Measurements from ENCODE around the gene SEPTIN5. TPM values are rescaled to one million over a fixed set of nuclear protein-coding genes. Genes with fewer than 3 reads are reported as not detected.

SEPTIN5 gene
- total RNA-seq, 1 experiment from 2014 or later, result 22.4 TPM

DNA sequence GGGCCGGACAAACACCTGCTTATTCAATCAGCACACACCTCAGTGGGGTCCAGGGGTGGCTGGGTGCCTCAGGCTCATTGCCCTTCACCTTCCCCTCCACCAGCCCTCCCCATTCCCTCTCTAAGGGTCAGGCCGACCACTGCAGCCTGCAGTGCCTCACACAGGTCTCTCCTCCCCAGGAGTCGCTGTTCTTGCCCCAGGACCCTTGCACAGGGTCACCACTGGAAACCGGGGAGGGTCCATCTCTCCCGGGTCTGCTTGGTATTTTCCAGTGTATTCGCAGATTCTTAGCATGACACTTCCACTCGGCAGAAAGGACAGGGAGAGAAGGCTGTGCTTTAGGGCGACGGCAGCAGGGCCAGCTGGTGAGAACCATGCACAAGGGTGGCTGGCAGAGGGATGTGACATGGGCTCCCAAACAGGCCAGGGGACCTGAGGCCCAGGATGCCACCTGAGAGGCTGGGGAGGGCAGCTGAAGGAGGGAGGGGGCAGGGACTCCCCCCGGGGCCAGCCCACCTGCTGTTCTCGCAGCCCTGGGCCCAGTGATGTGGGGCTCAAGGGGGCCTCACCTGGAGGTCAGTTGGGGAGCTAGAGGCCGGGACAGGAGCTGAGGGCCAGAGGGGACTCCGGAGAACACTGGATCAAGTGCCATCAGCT is 30.2 kb downstream of the SEPTIN5 start:
- no peak for TF ChIP-seq ZNF423 (CRISPR knock-in tag; IDR thresholded peaks at IDR 0.05)
- TF ChIP-seq, protein P1, sequence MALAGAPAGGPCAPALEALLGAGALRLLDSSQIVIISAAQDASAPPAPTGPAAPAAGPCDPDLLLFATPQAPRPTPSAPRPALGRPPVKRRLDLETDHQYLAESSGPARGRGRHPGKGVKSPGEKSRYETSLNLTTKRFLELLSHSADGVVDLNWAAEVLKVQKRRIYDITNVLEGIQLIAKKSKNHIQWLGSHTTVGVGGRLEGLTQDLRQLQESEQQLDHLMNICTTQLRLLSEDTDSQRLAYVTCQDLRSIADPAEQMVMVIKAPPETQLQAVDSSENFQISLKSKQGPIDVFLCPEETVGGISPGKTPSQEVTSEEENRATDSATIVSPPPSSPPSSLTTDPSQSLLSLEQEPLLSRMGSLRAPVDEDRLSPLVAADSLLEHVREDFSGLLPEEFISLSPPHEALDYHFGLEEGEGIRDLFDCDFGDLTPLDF (CRISPR knock-in tag; IDR thresholded peaks at IDR 0.05), result no peak
- no peak for TF ChIP-seq FOXJ3 (CRISPR knock-in tag; IDR thresholded peaks at IDR 0.05; ENCODE audit: borderline replicate concordance)
- TF ChIP-seq ZSCAN18 (CRISPR knock-in tag; IDR thresholded peaks at IDR 0.05), result no peak
- TF ChIP-seq GABPB1 (CRISPR knock-in tag; IDR thresholded peaks at IDR 0.05), result no peak
- no peak for TF ChIP-seq AR (CRISPR knock-in tag; IDR thresholded peaks at IDR 0.05)
- TF ChIP-seq, protein P2, sequence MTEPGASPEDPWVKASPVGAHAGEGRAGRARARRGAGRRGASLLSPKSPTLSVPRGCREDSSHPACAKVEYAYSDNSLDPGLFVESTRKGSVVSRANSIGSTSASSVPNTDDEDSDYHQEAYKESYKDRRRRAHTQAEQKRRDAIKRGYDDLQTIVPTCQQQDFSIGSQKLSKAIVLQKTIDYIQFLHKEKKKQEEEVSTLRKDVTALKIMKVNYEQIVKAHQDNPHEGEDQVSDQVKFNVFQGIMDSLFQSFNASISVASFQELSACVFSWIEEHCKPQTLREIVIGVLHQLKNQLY (CRISPR knock-in tag; IDR thresholded peaks at IDR 0.05), result no peak
- TF ChIP-seq, protein P3, sequence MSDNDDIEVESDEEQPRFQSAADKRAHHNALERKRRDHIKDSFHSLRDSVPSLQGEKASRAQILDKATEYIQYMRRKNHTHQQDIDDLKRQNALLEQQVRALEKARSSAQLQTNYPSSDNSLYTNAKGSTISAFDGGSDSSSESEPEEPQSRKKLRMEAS (CRISPR knock-in tag; IDR thresholded peaks at IDR 0.05), result no peak
- TF ChIP-seq TEAD4 (CRISPR knock-in tag; IDR thresholded peaks at IDR 0.05), result no peak
- TF ChIP-seq HMGA2 (CRISPR knock-in tag; IDR thresholded peaks at IDR 0.05), result no peak
- TF ChIP-seq KAT7 (CRISPR knock-in tag; IDR thresholded peaks at IDR 0.05; ENCODE audit: borderline replicate concordance), result no peak
- no peak for TF ChIP-seq NR3C1 (CRISPR knock-in tag; conservative IDR thresholded peaks at IDR 0.05; ENCODE audit: low read depth)
- no peak for TF ChIP-seq CBFB (CRISPR knock-in tag; IDR thresholded peaks at IDR 0.05; ENCODE audit: low read depth)
- no peak for TF ChIP-seq PREB (CRISPR knock-in tag; IDR thresholded peaks at IDR 0.05; ENCODE audit: borderline replicate concordance)
- no peak for TF ChIP-seq MYBL2 (CRISPR knock-in tag; IDR thresholded peaks at IDR 0.05)

More for the DNA sequence above, 30.2 kb downstream of the SEPTIN5 start:
- Mint-ChIP-seq H3K36me3 (no peaks in the 10 kb centered on the region), H3K27me3 (ENCODE audit: low read depth) (no peaks in the 10 kb centered on the region; the same call in 1 of the 2 replicates), H3K27ac (no peak overlapping the region; the same call in 1 of the 2 replicates), H3K9me3 (no peaks in the 10 kb centered on the region), H3K4me1 (0 out of 2 replicates have a peak, but pooled peaks cover 2% of the 10 kb centered on the region), H3K4me3 (no peak overlapping the region)
- no peak for ATAC-seq
- DNase-seq (ENCODE audit: low spot score), result no peak
- ChIA-PET CTCF (interaction anchor here (1.3 to 4.4 kb wide), 4 partner anchors 12 to 166 kb away, joined by 3 to 42 read pairs (median 14); no protein-coding TSS in a partner anchor), POLR2A (no interaction called here)

Measured in WTC11 (cell line).